Superior temporal gyrus (tissue), 1 donor: ENCODE results near the gene REEP2.
A peak's percentile ranks its signal among the peaks of the same experiment; 100 is the strongest.
"Not testable (repeated sequence)": the region's sequence is repeated elsewhere in the genome, so short reads cannot be mapped to it uniquely, and the experiment has no call there.

Experiments used
- DNase-seq: peaks from one replicate; pipeline ENCODE4 v3.0.0-alpha.2; 2016; ENCODE audit errors: extremely low spot score

The REEP2 gene

GRCh38 chr5:138438724-138439476 lies at the start of gene REEP2:
TSS of gene REEP2 (plus strand) at chr5:138439057. CDS start at chr5:138439209, 152 bp downstream.
- DNase-seq: peak; percentile 43

- no peak for DNase-seq
These were observed 49.5 kb upstream of the REEP2 start for GRCh38 chr5:138389332-138389731.

GRCh38 chr5:138389911-138390310 lies 48.9 kb upstream of the REEP2 start:
- not testable (repeated sequence) for DNase-seq

GRCh38 chr5:138391859-138392386 lies 46.9 kb upstream of the REEP2 start:
- peak; percentile 76 for DNase-seq

- no peak for DNase-seq
These were observed 36.2 kb upstream of the REEP2 start for GRCh38 chr5:138402640-138403039.

GRCh38 chr5:138408023-138408422 lies 30.8 kb upstream of the REEP2 start:
- DNase-seq: no peak

- peak; percentile 69 for DNase-seq
These were observed 27.7 kb upstream of the REEP2 start for GRCh38 chr5:138410996-138411640.

GRCh38 chr5:138418444-138418843 lies 20.4 kb upstream of the REEP2 start:
- no peak for DNase-seq

GRCh38 chr5:138425079-138425478 lies 13.8 kb upstream of the REEP2 start:
- no peak for DNase-seq

- DNase-seq: no peak
These were observed 2.9 kb upstream of the REEP2 start for GRCh38 chr5:138435943-138436342.

- no peak for DNase-seq
These were observed 694 bp upstream of the REEP2 start for GRCh38 chr5:138438003-138438723.

- peak; percentile 32 for DNase-seq
These were observed 761 bp downstream of the REEP2 start for GRCh38 chr5:138439477-138440158.

GRCh38 chr5:138440159-138441073 lies 1.6 kb downstream of the REEP2 start:
- no peak for DNase-seq

- no peak for DNase-seq
These were observed 2.4 kb downstream of the REEP2 start for GRCh38 chr5:138441221-138441620.

- no peak for DNase-seq
These were observed 5.4 kb downstream of the REEP2 start for GRCh38 chr5:138444078-138444773.

- DNase-seq: no peak
These were observed 6.1 kb downstream of the REEP2 start for GRCh38 chr5:138444774-138445546.

GRCh38 chr5:138445547-138446271 lies 6.9 kb downstream of the REEP2 start:
- DNase-seq: no peak

GRCh38 chr5:138448070-138448469 lies 9.2 kb downstream of the REEP2 start:
- DNase-seq: no peak
